GM12872 (cell line): ENCODE data around the gene DDX20.

ENCODE experiments used
- CTCF ChIP-seq: IDR thresholded peaks from 3 replicates; pipeline ENCODE4 v1.5.1; 2011; ENCODE audit warnings: low read depth, mild to moderate bottlenecking, low read length, moderate library complexity; ENCODE audit not compliant: insufficient read depth

DDX20 gene

GRCh38 chr1:111770916-111771315, 15.2 kb downstream of the DDX20 start:
- no peak for TF ChIP-seq CTCF

- no peak for TF ChIP-seq CTCF
Measured at GRCh38 chr1:111775966-111776365, 20.3 kb downstream of the DDX20 start.

DNA sequence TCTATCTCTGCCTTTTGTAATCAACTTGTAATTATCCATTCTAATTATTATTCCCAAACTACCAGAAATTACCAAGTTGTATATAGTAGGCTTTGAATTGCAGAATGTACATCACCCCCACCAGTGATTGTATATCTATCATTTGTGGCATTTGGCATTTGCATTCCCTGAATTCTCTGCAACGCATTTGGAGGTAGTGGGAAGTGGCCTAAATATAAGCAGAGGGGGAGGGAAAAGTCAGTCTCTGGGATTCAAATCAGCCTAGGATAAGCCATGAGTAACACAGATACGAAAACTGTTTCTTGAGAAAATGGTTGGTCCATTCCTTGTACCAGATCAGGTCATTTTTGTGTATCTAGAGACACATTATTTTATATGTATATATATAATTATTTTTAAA, 20.7 kb downstream of the DDX20 start:
- no peak for TF ChIP-seq CTCF

DNA sequence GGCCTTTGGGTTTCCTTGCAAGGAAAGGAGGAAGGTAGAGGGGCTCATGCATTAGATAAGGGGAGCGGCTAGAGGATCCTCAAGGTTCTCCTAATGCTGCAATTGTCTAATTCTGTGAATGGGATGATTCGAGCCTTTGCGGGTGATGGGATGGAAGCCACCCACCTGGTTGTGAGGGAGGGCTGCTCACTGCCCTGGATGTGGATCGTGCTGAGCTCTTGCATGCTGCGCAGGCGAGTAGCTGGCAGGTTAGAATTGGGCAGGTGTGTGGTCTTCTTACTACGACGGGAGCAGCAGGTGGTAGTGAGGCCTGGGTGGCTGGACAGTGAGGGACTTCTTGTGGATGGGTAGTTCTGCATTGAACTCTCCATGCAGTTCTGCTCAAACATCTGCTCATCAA, 21.2 kb downstream of the DDX20 start:
- TF ChIP-seq CTCF = no peak

- TF ChIP-seq CTCF = no peak
Measured at GRCh38 chr1:111777301-111777700, 21.6 kb downstream of the DDX20 start.

GRCh38 chr1:111778066-111778465, 22.4 kb downstream of the DDX20 start:
- TF ChIP-seq CTCF = no peak

- no peak for TF ChIP-seq CTCF
Measured at GRCh38 chr1:111778541-111779051, 22.9 kb downstream of the DDX20 start.

GRCh38 chr1:111779546-111779945, 23.8 kb downstream of the DDX20 start:
- TF ChIP-seq CTCF = no peak
